Mucosa of gallbladder (tissue), 1 donor: ENCODE data around the gene MEF2B. TPM values are rescaled to one million over a fixed set of nuclear protein-coding genes. Genes with fewer than 3 reads are reported as not detected.

ENCODE experiments used
- DNase-seq: peaks from one replicate; pipeline ENCODE4 v3.0.0-alpha.2; 2020; ENCODE audit warnings: low spot score
- total RNA-seq: library from RNA; stranded (reverse); gene quantifications from one replicate; pipeline ENCODE4 v1.2.1, GENCODE V29; 2021
- donor health status: DM: no; HTN: no; CAD: no.

MEF2B gene
- 4.3 TPM for total RNA-seq

- DNase-seq: peak; percentile 64
Measured at GRCh38 chr19:19170053-19170872, at the start of gene MEF2B. MEF2B (minus strand) TSS chr19:19170263; CDS start chr19:19150735, 19,528 bp downstream.

DNA sequence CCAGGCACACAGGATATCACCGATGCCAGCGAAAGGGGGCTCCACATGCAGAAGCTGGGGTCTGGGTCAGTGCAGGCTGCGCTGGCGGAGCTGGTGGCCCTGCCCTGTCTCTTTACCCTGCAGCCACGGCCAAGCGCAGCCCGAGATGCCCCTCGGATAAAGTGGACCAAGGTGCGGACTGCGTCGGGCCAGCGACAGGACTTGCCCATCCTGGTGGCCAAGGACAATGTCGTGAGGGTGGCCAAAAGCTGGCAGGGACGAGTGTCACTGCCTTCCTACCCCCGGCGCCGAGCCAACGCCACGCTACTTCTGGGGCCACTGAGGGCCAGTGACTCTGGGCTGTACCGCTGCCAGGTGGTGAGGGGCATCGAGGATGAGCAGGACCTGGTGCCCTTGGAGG, 48.8 kb upstream of the MEF2B start:
- DNase-seq: no peak

DNA sequence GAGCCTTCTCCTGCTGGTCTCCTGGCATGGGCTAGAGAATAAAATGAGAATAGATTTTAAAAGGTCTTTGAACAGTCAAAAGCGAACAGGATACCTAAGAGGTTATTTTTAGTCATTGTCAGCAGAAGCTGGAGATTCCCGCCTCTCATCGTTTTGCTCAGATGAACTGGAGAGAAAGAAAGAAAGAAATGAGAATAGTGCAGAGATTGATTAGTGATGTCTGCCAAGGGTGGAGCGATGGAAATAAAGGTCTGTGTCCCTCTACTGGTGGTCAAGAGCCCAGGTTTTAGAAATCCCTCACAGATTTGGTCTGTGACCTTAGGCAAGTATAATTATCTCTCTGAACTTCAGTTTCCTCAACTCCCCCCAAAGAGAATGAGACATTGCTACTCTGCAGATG, 47.0 kb upstream of the MEF2B start:
- DNase-seq: no peak

DNA sequence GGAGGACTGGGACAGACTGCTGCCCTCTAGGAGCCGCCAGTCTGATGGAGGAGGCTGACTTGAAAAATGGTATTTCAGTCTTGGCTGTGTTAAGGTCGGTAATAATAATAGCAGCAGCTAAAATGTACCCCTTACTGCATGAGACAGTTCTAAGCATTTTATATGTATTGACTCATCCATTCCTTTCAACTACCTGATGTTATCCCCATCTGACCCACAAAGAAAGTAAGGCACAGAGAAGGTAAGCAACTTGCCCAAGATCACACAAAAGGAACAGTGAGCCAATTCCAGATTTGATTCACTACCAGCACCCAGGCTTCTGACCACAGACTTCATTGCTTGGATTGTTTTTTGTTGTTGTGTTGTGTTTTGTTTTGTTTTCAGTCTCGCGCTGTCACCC, 45.7 kb upstream of the MEF2B start:
- DNase-seq: no peak

DNA sequence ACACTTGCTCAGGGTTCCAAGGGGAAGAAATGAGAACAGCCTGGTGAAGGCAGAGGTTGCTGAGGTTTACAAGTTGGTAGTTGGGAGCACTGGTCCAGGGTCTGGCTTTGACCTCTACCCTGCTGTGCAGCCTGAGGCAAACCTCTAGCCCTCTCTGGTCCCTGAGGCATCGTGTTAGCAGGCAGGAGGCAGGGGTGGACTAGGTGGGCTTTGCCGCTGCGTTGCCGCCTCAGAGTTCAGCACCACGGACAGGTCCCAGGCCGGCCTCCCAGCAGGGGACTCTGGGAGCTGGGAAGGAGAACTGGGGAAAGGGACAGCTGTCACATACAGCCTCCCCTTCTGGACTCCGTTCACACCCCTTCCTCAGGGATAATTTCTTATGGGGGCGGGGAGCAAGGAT, 44.8 kb upstream of the MEF2B start:
- peak; percentile 20 for DNase-seq

- no peak for DNase-seq
Measured at GRCh38 chr19:19214159-19214490, 44.1 kb upstream of the MEF2B start.

DNA sequence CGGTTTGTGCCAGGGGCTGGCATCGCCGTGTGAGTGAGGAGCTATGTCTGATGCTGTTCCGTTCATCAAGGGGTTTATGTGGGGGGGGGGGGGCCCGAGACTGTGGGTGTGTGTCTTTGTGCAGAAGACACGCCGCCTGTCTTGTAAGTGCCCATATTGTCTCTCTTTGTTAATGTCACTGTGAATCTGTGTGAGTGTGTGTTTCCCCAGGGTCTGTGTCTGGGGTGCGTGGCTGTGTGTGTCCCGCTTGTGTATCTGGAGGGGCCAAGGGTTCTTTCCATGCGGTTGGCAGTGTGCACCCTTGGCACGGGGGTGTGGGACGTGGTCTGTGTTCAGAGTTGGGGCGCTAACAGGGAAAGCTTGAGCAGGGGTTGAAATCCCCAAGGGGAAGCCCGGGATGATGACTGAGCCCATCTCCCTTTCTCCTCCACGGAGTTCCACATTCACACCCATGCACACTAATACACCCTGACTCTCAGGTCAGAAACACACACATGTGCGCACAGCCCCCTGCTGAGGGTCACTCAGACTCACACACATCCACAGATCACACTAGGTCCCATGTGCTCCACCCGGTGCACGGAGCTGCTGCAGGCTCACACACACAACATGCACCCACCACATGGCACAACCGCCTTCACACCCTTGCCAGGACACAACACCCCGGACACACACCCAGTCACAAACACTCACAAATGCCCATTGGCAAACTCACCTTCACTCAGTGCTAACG, 43.5 kb upstream of the MEF2B start:
- DNase-seq: no peak

DNA sequence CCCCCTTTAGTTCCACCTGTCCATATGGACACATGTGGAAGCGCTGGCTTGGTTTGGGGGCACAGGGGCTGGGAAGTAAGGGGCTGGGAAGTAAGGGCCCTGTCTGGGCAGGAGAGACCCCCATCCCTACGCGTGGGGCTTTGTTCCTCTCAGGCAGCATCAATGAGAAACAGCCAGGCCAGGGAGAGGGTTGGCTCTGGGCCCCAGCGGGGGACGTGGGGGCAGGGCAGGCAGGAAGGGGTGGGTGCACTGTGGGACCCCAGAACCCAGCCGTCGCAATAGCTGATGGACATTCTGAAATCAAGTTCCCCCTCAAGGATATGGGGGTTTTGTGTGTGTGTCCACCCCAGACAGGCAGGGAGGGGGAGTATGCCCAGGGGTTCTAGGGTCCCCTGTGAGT, 42.9 kb upstream of the MEF2B start:
- no peak for DNase-seq

DNA sequence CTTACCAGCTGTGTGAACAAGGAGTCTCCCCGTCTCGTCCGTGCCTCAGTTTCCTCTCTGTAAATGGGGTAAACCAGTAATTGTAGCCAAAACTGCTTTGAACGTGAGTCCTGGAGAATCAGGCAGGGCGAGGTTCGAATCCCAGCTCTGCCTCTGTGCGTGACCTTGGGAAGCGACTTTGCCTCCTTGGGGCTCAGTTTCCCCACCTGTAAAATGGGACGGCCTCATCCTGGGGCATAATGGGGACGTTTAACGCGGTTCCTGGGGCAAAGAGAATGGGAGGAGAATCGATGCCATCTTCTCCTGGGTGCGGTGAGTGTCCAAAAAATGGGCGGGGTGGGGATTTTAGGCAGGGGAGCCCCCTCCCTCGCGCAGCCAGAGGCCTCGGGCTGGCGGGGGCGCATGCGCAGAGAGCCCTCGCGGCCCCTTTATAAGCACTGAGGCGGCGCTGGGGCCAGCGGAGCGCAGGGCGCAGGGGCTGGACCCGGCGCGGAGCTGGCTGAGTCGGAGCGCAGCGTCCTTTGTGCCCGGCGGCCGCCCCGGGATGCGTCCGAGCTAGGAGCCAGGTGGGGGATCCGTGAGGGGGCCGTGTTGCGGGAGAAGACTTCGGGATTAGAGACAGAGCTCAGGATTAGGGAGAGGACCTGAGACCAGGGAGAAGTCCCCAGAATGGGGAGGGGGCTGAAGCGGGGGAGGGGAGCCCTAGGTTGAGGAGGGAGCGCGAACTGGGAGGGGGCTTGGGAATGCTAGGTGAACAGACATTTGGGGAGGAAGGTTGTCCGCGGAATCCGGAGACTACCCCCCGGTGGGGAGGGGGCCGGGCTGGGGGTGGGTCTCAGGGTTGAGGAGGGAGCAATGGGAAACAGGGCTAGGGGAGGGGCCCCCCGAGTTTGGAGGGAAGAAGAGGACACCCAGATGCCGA, 41.7 kb upstream of the MEF2B start, which contains the start of gene NCAN:
Gene NCAN (plus strand): TSS at position 460 of the 922 bp plus-strand sequence. CDS start 4,996 bp downstream, outside the sequence.
- DNase-seq: no peak

- no peak for DNase-seq
Measured at GRCh38 chr19:19209372-19209771, 39.3 kb upstream of the MEF2B start.

DNA sequence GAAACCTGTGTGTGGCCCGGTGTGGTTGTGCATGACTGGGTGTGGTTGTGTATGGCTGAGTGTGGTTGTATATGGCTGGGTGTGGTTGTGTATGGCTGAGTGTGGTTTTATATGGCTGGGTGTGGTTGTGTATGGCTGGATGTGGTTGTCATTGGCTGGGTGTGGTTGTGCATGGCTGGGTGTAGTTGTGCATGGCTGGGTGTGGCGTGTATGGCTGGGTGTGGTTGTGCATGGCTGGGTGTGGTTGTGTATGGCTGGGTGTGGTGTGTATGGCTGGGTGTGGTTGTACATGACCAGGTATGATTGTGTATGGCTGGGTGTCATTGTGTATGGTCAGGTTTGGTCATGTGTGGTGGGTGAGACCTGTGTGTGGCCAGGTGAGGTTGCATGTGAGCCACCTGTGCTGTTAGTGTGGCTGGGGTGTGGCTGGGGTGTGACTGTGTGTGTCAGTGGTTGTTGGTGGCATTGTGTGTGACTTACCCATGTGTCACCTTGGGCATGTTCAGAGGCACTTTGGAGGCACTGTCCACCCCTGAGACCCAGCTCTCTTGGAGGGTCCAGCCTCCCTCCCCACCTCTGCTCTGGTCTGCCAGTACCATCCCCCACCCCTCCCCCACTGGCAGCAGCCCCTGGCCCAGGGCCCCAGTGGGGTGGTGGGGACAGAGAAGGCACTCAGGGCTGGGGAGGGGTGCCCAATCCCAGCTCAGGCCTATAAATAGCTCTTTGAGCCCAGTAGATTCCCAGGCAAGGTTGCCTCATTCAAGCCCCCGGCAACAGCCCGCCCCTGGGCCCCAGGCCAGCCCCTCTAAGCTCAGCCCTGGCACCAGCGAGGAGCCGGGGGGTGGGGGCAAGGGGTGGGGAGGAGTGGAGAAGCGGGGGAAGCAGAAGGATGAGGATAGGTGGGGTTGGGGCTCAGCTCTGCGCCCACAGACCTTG, 37.8 kb upstream of the MEF2B start:
- DNase-seq: no peak

- no peak for DNase-seq
Measured at GRCh38 chr19:19206938-19207337, 36.9 kb upstream of the MEF2B start.

DNA sequence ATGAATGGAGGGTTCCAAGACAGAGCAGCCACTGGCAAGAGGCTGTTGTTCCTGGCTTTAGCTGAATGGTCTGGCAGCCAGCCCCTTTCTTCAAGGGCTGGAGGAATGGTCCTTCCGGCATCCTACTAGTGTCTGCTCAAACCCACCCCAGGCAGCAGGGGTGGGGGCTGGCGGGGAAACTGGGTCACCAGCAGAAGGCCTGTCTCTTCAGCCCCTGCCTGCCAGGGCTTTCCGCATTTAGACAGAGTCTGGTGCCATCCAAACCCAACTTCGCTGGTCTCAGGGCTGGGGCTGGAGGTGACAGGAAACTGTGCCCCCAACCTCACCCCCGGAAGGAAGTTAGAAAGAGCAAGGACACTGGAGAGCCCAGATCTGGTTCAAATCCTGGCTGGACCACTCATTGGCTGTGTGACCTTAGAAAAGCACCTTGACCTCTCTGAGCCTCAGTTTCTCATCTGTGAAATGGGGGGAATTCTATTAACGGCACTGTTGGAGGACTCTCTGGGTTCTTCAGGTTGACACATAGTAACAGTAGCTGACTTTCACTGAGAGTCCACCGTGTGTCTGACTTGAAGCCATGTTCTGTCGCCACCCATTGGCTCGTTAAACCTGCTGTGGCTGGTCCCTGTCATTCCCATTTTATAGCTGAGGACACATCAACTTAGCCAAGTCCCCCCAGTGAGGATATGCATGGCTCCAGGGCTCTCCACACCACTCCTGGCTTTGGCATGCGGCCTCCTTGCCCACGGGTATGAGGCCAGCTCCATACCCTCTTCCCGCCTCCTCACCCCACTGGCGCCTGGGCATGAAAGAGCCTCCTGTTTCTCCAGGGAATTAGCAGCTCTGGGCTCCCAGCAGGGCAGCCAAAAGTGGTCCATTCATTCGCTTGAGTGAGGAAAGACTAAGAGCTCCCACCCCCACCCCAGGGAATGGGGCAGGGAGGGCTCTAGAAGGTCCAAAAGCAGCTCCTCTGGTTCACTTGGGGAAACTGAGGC, 35.6 kb upstream of the MEF2B start:
- no peak for DNase-seq

DNA sequence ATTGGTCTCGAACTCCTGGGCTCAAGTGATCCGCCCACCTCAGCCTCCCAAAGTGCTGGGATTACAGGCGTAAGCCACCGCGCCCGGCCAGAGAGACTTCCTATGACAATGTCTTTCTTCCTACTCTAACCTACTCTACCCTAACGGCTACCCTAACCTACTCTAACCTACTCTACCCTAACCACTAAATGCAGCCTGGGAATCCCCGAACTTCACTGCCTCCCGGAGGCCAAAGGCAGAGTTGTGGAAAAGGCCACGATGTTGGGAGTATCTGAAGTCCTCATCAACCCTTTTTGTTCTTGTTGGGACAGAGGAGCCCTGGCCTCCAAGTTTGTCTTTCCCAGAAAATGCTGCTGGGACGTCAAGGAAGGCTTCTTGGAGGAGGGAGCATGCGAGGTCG, 34.1 kb upstream of the MEF2B start:
- no peak for DNase-seq

- peak; percentile 94 for DNase-seq
Measured at GRCh38 chr19:19203012-19203856, 33.2 kb upstream of the MEF2B start, which contains the start of gene NR2C2AP. NR2C2AP (minus strand) TSS chr19:19203414; CDS start chr19:19203060, 354 bp downstream.

DNA sequence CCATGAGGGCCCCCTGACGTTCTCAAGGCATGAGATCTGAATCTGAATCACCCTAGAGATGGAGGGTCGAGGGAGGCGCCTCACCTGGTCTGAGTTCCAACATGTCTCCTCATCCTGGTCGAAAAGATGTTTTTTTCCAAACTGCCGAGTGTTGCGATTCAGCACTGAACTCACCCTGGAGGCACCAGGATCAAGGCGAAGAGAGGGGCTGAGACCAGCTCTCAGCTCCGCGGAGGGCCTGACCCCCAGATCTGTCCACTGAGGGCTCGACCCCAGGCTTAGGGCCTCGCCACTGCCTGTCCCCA, 32.6 kb upstream of the MEF2B start:
- no peak for DNase-seq

GRCh38 chr19:19201697-19202630, 31.9 kb upstream of the MEF2B start:
- no peak for DNase-seq

DNA sequence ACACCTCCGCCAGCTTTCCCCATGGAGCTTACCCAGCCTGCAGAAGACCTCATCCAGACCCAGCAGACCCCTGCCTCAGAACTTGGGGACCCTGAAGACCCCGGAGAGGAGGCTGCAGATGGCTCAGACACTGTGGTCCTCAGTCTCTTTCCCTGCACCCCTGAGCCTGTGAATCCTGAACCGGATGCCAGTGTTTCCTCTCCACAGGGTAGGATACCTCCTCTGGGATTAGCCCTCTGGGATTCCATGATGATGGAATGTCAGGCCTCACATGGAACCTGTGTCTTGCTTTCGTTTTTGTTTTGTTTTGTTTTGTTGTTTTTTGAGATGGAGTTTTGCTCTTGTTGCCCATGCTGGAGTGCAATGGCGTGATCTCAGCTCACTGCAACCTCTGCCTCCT, 23.9 kb upstream of the MEF2B start:
- no peak for DNase-seq
